ENCODE measurements around the gene TBX10. TPM values are rescaled to one million over a fixed set of nuclear protein-coding genes. Genes with fewer than 3 reads are reported as not detected.

TBX10 gene
- total RNA-seq, 2 experiments from 2014 or later, result 2.4 to 5.3 TPM

- no TSS peak for BruUV-seq (replicated peaks)
- no peaks in the 10 kb centered on the region for H3K9me2 ChIP-seq (ENCODE audit: insufficient read depth, low read length)
- intact Hi-C loops (cut with micrococcal nuclease; ENCODE audit: unreplicated experiment), result loop anchor here (10.0 kb wide), 2 partner anchors 238 to 352 kb away; partner anchors contain the start of genes PPP1CA and TBC1D10C
- no peaks in the 10 kb centered on the region; the same call in 1 of the 2 replicates for H3K36me3 ChIP-seq (ENCODE audit: insufficient read depth, low read length)
- no peak overlapping the region for H2AFZ ChIP-seq (ENCODE audit: low read length)
- H3K4me3 ChIP-seq (ENCODE audit: low read depth, low read length, poor library complexity, severe bottlenecking), result no peak overlapping the region
- CTCF ChIA-PET (ENCODE audit: unreplicated experiment), result no interaction called here
- POLR2A ChIA-PET, result no interaction called here
- H3K27ac ChIP-seq (ENCODE audit: low read depth, low read length, poor library complexity, severe bottlenecking), result no peak overlapping the region
- TF ChIP-seq CTCF (conservative IDR thresholded peaks at IDR 0.05; ENCODE audit: low read length) (no peak), EZH2phosphoT487 (IDR thresholded peaks at IDR 0.05; ENCODE audit: borderline replicate concordance, low read depth, low read length) (no peak)
- no peak overlapping the region for H3K4me2 ChIP-seq (ENCODE audit: low read length)
- H3K79me2 ChIP-seq (ENCODE audit: insufficient read depth, low read depth, low read length), result no peaks in the 10 kb centered on the region
- no peak for DNase-seq (ENCODE audit: low spot score)
- H3K9me3 ChIP-seq (ENCODE audit: low read length), result no peaks in the 10 kb centered on the region
- H3K4me1 ChIP-seq (ENCODE audit: insufficient read depth, low read length, poor library complexity, severe bottlenecking), result peaks cover 43% of the 10 kb centered on the region
- no peaks in the 10 kb centered on the region; the same call in 1 of the 2 replicates for H4K20me1 ChIP-seq (ENCODE audit: insufficient read depth, low read length)
Measured at GRCh38 chr11:67642173-67643120, 2.9 kb upstream of the TBX10 start.

GRCh38 chr11:67641338-67642172 is 2.0 kb upstream of the TBX10 start:
- H3K27ac ChIP-seq (ENCODE audit: low read depth, low read length, poor library complexity, severe bottlenecking), result no peak overlapping the region
- H4K20me1 ChIP-seq (ENCODE audit: insufficient read depth, low read length), result no peaks in the 10 kb centered on the region; the same call in 1 of the 2 replicates
- no TSS peak for BruUV-seq (replicated peaks)
- no peaks in the 10 kb centered on the region for H3K9me2 ChIP-seq (ENCODE audit: insufficient read depth, low read length)
- TF ChIP-seq EZH2phosphoT487 (IDR thresholded peaks at IDR 0.05; ENCODE audit: borderline replicate concordance, low read depth, low read length) (no peak), CTCF (conservative IDR thresholded peaks at IDR 0.05; ENCODE audit: low read length) (no peak)
- H3K9me3 ChIP-seq (ENCODE audit: low read length), result no peaks in the 10 kb centered on the region
- H2AFZ ChIP-seq (ENCODE audit: low read length), result no peak overlapping the region
- intact Hi-C loops (cut with micrococcal nuclease; ENCODE audit: unreplicated experiment), result loop anchor here (10.0 kb wide), 2 partner anchors 237 to 353 kb away; partner anchors contain the start of genes PPP1CA and TBC1D10C
- no peak for DNase-seq (ENCODE audit: low spot score)
- ChIA-PET CTCF (ENCODE audit: unreplicated experiment) (no interaction called here), POLR2A (no interaction called here)
- H3K4me2 ChIP-seq (ENCODE audit: low read length), result no peak overlapping the region
- peaks cover 34% of the 10 kb centered on the region for H3K4me1 ChIP-seq (ENCODE audit: insufficient read depth, low read length, poor library complexity, severe bottlenecking)
- no peaks in the 10 kb centered on the region for H3K79me2 ChIP-seq (ENCODE audit: insufficient read depth, low read depth, low read length)
- H3K4me3 ChIP-seq (ENCODE audit: low read depth, low read length, poor library complexity, severe bottlenecking), result no peak overlapping the region
- H3K36me3 ChIP-seq (ENCODE audit: insufficient read depth, low read length), result no peaks in the 10 kb centered on the region; the same call in 1 of the 2 replicates

Data from OCI-LY7 (cell line).